ENCODE results near the gene HPCAL1.

- TF ChIP-seq CTCF (IDR thresholded peaks at IDR 0.05; ENCODE audit: extremely low read depth in 1 of 2, insufficient read depth in 1 of 2, low read depth in 1 of 2, low read length in 2 of 2): no peak
- no peak for TF ChIP-seq POLR2AphosphoS5 (IDR thresholded peaks at IDR 0.05; ENCODE audit: insufficient read depth, low read depth, low read length)
- no peak for TF ChIP-seq POLR2A (IDR thresholded peaks at IDR 0.05; ENCODE audit: low read depth, low read length)
- no peak for TF ChIP-seq EZH2 (IDR thresholded peaks at IDR 0.05; ENCODE audit: borderline replicate concordance, low read depth, low read length, severe bottlenecking)
- no peak for TF ChIP-seq JUN (IDR thresholded peaks at IDR 0.05; ENCODE audit: borderline replicate concordance, insufficient read depth, insufficient read length, low read depth)
- TF ChIP-seq MYC (IDR thresholded peaks at IDR 0.05; ENCODE audit: low read depth, low read length): no peak
- no peak for TF ChIP-seq MAX (IDR thresholded peaks at IDR 0.05; ENCODE audit: insufficient read depth, insufficient read length)
- no peak for TF ChIP-seq FOS (IDR thresholded peaks at IDR 0.05; ENCODE audit: borderline replicate concordance, insufficient read depth, low read length)
- no peak for TF ChIP-seq GATA2 (IDR thresholded peaks at IDR 0.05; ENCODE audit: insufficient read depth, insufficient read length, low read depth, low read length)
Observed at GRCh38 chr2:10354399-10354798, 51.7 kb downstream of the HPCAL1 start.

Measured in endothelial cell of umbilical vein (primary cell).